ENCODE results near the gene LDHB.
"Not testable (repeated sequence)": the region's sequence is repeated elsewhere in the genome, so short reads cannot be mapped to it uniquely, and the experiment has no call there.

Gene LDHB

DNA sequence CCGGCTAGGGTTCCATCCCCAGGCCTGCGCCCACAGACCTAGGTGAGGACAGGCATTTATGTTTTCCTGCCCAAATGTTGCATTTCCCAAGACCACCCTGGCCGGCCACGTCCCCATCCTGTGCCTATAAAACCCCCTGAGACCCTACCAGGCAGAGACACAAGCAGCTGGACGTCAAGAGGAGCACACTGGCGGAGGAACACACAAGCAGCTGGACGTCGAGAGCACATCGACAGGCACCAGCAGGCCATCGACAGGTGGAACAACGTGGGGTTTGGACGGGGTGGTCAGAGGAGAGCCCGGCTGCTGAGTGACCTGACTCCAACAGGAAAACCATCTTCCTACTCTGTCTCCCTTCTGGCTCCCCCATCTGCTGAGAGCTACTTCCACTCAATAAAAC is 19.6 kb upstream of the LDHB start:
- H2AFZ ChIP-seq (ENCODE audit: low read depth, low read length) = no peak overlapping the region

DNA sequence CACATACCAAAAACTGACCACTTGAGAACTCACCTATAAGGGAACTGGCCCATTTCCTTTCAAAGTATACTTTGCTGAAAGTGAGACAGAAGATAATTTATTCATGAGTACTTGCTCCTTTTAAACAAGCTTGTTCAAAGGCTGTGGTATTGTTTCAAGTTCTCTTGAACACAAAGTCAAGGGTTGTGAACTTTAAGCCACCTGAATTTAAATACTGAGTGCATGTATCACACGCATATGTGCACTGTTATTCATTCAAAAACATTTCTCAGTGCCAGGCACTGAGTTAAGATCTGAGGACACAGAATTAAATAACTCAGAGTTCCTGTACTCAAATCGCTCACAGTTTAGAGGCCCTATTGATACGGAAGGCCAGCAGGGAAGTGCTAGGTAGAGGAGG is 19.1 kb upstream of the LDHB start:
- Histone ChIP-seq H3K27me3 (ENCODE audit: low read depth, low read length) (peaks cover 3% of the 10 kb centered on the region; the same call in 1 of the 2 replicates), H3K9me3 (ENCODE audit: insufficient read depth, low read length) (no peaks in the 10 kb centered on the region), H3K4me3 (ENCODE audit: low read length) (no peak overlapping the region), H3K36me3 (replicated peaks; ENCODE audit: low read depth, low read length) (no peaks in the 10 kb centered on the region), H3K79me2 (ENCODE audit: low read length) (no peaks in the 10 kb centered on the region), H3K27ac (ENCODE audit: low read length) (no peak overlapping the region), H3K4me2 (ENCODE audit: low read length) (no peak overlapping the region), H3K9ac (ENCODE audit: low read length) (no peak overlapping the region), H3K4me1 (ENCODE audit: low read length) (peaks cover 14% of the 10 kb centered on the region), H2AFZ (ENCODE audit: low read depth, low read length) (no peak overlapping the region), H4K20me1 (ENCODE audit: insufficient read depth, low read length) (no peaks in the 10 kb centered on the region)
- TF ChIP-seq, protein P1, sequence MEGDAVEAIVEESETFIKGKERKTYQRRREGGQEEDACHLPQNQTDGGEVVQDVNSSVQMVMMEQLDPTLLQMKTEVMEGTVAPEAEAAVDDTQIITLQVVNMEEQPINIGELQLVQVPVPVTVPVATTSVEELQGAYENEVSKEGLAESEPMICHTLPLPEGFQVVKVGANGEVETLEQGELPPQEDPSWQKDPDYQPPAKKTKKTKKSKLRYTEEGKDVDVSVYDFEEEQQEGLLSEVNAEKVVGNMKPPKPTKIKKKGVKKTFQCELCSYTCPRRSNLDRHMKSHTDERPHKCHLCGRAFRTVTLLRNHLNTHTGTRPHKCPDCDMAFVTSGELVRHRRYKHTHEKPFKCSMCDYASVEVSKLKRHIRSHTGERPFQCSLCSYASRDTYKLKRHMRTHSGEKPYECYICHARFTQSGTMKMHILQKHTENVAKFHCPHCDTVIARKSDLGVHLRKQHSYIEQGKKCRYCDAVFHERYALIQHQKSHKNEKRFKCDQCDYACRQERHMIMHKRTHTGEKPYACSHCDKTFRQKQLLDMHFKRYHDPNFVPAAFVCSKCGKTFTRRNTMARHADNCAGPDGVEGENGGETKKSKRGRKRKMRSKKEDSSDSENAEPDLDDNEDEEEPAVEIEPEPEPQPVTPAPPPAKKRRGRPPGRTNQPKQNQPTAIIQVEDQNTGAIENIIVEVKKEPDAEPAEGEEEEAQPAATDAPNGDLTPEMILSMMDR (IDR thresholded peaks at IDR 0.05; ENCODE audit: low read depth, low read length) = no peak
- no peak for TF ChIP-seq EZH2phosphoT487 (IDR thresholded peaks at IDR 0.05; ENCODE audit: low read depth)

More for the DNA sequence above, 19.6 kb upstream of the LDHB start:
- H3K9ac ChIP-seq (ENCODE audit: low read length) = no peak overlapping the region
- H3K4me1 ChIP-seq (ENCODE audit: low read length) = peaks cover 14% of the 10 kb centered on the region
- H3K27me3 ChIP-seq (ENCODE audit: low read depth, low read length) = peaks cover 3% of the 10 kb centered on the region; the same call in 1 of the 2 replicates
- no peaks in the 10 kb centered on the region for H3K9me3 ChIP-seq (ENCODE audit: insufficient read depth, low read length)
- no peaks in the 10 kb centered on the region for H3K79me2 ChIP-seq (ENCODE audit: low read length)
- H4K20me1 ChIP-seq (ENCODE audit: insufficient read depth, low read length) = no peaks in the 10 kb centered on the region
- no peak overlapping the region for H3K4me2 ChIP-seq (ENCODE audit: low read length)
- no peak overlapping the region for H3K4me3 ChIP-seq (ENCODE audit: low read length)
- no peak for TF ChIP-seq EZH2phosphoT487 (IDR thresholded peaks at IDR 0.05; ENCODE audit: low read depth)
- TF ChIP-seq, protein P1 (IDR thresholded peaks at IDR 0.05; ENCODE audit: low read depth, low read length) = no peak
- H3K36me3 ChIP-seq (replicated peaks; ENCODE audit: low read depth, low read length) = no peaks in the 10 kb centered on the region
- no peak overlapping the region for H3K27ac ChIP-seq (ENCODE audit: low read length)

DNA sequence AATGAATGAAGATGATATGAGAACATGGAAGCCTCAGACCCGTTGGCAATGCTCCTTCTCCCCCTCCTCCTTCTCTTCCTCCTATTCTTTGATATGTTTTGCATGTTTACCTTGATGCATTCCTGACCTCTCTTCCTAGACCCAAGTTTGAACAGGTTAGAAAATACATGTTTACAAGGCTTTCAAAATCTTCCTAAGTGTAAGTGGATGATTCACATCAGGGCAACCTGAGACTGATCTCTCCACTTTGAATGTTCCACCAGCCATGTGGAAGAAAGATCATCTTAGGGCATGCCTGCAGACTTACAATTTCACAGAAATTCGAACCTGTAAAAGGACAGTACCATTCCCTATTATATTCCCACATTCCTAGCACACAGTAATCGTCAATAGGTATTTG is 18.0 kb upstream of the LDHB start:
- no peak overlapping the region for H2AFZ ChIP-seq (ENCODE audit: low read depth, low read length)
- H3K4me3 ChIP-seq (ENCODE audit: low read length) = no peak overlapping the region
- no peak overlapping the region for H3K27ac ChIP-seq (ENCODE audit: low read length)
- no peaks in the 10 kb centered on the region for H3K9me3 ChIP-seq (ENCODE audit: insufficient read depth, low read length)
- TF ChIP-seq EZH2phosphoT487 (IDR thresholded peaks at IDR 0.05; ENCODE audit: low read depth) = no peak
- TF ChIP-seq, protein P1 (IDR thresholded peaks at IDR 0.05; ENCODE audit: low read depth, low read length) = no peak
- no peaks in the 10 kb centered on the region for H3K36me3 ChIP-seq (replicated peaks; ENCODE audit: low read depth, low read length)
- H3K79me2 ChIP-seq (ENCODE audit: low read length) = no peaks in the 10 kb centered on the region
- no peak overlapping the region for H3K9ac ChIP-seq (ENCODE audit: low read length)
- H3K4me1 ChIP-seq (ENCODE audit: low read length) = peaks cover 12% of the 10 kb centered on the region
- H3K4me2 ChIP-seq (ENCODE audit: low read length) = no peak overlapping the region
- no peaks in the 10 kb centered on the region for H4K20me1 ChIP-seq (ENCODE audit: insufficient read depth, low read length)
- H3K27me3 ChIP-seq (ENCODE audit: low read depth, low read length) = peaks cover 7% of the 10 kb centered on the region; the same call in 1 of the 2 replicates

DNA sequence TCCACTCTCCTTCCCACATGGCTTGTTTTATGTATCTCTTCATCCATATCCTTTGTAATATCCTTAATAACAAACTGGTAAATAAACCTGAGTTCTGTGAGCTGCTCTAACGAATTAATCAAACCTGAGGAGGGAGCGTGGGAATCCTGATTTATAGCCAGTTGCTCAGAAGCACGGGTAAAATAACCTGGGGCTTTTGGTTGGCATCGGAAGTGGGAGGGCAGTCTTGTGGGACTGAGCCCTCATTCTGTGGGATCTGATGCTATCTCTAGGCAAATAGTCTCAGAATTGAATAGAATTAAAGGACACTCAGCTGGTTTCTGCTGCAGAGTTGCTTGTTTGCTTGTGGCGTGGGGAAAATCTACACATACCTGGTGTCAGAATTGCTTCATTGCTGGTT is 17.5 kb upstream of the LDHB start:
- Histone ChIP-seq H2AFZ (ENCODE audit: low read depth, low read length) (no peak overlapping the region), H3K27me3 (ENCODE audit: low read depth, low read length) (peaks cover 7% of the 10 kb centered on the region; the same call in 1 of the 2 replicates), H3K4me3 (ENCODE audit: low read length) (no peak overlapping the region), H3K9me3 (ENCODE audit: insufficient read depth, low read length) (no peaks in the 10 kb centered on the region), H3K27ac (ENCODE audit: low read length) (no peak overlapping the region), H4K20me1 (ENCODE audit: insufficient read depth, low read length) (no peaks in the 10 kb centered on the region), H3K9ac (ENCODE audit: low read length) (no peak overlapping the region), H3K36me3 (replicated peaks; ENCODE audit: low read depth, low read length) (no peaks in the 10 kb centered on the region), H3K4me1 (ENCODE audit: low read length) (peaks cover 10% of the 10 kb centered on the region), H3K79me2 (ENCODE audit: low read length) (no peaks in the 10 kb centered on the region), H3K4me2 (ENCODE audit: low read length) (no peak overlapping the region)
- no peak for TF ChIP-seq EZH2phosphoT487 (IDR thresholded peaks at IDR 0.05; ENCODE audit: low read depth)
- TF ChIP-seq, protein P1 (IDR thresholded peaks at IDR 0.05; ENCODE audit: low read depth, low read length) = no peak

DNA sequence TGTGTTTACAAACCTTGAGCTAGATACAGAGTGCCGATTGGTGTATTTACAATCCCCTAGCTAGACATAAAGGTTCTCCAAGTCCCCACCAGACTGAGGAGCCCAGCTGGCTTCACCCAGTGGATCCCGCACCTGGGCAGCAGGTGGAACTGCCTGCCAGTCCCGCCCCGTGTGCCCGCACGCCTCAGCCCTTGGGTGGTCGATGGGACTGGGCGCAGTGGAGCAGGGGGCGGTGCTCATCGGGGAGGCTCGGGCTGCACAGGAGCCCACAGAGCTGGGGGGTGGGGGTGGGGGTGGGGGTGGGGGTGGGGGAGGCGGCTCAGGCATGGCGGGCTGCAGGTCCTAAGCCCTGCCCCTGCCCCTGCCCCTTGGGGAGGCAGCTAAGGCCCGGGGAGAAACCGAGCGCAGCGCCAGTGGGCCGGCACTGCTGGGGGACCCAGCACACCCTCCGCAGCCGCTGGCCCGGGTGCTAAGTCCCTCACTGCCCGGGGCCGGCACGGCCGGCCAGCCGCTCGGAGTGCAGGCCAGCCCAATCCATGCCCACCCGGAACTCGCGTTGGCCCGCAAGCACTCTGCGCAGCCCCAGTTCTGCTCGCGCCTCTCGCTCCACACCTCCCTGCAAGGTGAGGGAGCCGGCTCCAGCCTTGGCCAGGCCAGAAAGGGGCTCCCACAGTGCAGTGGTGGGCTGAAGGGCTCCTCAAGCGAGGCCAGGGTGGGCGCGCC is 16.3 kb upstream of the LDHB start:
- H3K36me3 ChIP-seq (replicated peaks; ENCODE audit: low read depth, low read length); H3K9me3 ChIP-seq (ENCODE audit: insufficient read depth, low read length); H3K4me3 ChIP-seq (ENCODE audit: low read length); H3K4me1 ChIP-seq (ENCODE audit: low read length); H3K27ac ChIP-seq (ENCODE audit: low read length); H3K4me2 ChIP-seq (ENCODE audit: low read length); H2AFZ ChIP-seq (ENCODE audit: low read depth, low read length); H3K9ac ChIP-seq (ENCODE audit: low read length); H4K20me1 ChIP-seq (ENCODE audit: insufficient read depth, low read length); H3K79me2 ChIP-seq (ENCODE audit: low read length): not testable (repeated sequence)
- peaks cover 13% of the 10 kb centered on the region; the same call in 1 of the 2 replicates for H3K27me3 ChIP-seq (ENCODE audit: low read depth, low read length)
